Measurements from ENCODE around the gene WFIKKN2.

- TF ChIP-seq CTCF (conservative IDR thresholded peaks at IDR 0.05; ENCODE audit: low read length) (no peak), EZH2phosphoT487 (IDR thresholded peaks at IDR 0.05; ENCODE audit: borderline replicate concordance, low read depth, low read length) (no peak)
These were observed 5.0 kb upstream of the WFIKKN2 start for GRCh38 chr17:50830352-50830751.

All from OCI-LY7 (cell line).